HG02943 (cell line): ENCODE data around the gene SELP.

Experiments used
- ATAC-seq: cut with Tn5 transposase; IDR thresholded peaks from one replicate; pipeline ENCODE4 v1.9.1; 2021; ENCODE audit warnings: mild to moderate bottlenecking, low read depth, moderate library complexity; ENCODE audit not compliant: unreplicated experiment

SELP gene

GRCh38 chr1:169577981-169578738, 51.8 kb downstream of the SELP start:
- no peak for ATAC-seq

GRCh38 chr1:169576935-169577331, 53.0 kb downstream of the SELP start:
- ATAC-seq, result no peak

- no peak for ATAC-seq
These were observed 53.5 kb downstream of the SELP start for GRCh38 chr1:169576241-169576934.

GRCh38 chr1:169574336-169574735, 55.6 kb downstream of the SELP start:
- ATAC-seq, result no peak

DNA sequence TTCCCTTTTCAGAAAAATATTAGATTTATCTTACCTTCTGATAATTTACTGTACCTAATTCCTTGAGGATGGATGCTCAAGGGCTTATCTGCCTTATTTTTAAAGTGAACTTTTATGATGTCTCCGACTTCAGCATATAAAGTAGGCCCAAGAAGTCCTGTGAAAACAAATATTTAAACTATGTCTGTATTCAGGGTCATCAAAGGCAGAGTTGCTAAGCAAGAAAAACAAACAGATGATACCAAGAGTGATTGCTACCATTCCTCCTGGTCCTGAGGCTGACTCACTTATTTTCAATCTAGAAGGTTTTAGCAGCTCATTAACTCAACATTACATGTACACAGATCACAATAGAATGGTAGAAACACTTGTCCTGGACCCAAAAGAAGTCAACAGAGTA, 57.7 kb downstream of the SELP start:
- ATAC-seq, result no peak

DNA sequence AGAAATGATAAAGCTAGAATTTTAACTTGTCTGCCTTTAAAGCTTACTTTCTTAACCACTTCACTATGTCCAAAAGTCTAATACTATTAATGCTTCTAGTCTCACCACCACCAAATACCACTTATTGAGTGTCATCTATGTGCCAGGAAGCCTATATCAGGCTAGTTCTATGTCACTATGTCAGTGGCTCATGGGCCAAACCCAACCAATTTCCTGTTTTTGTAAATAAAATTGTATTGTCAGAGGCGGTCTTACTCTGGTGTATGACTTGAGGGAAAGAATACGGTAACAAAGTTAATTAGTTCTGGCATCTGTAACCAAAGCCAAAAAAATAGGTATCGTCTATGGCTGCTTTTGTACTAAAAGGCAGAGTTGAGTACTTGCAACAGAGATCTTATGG, 58.5 kb downstream of the SELP start:
- no peak for ATAC-seq

GRCh38 chr1:169570172-169570574, 59.8 kb downstream of the SELP start:
- ATAC-seq, result no peak

DNA sequence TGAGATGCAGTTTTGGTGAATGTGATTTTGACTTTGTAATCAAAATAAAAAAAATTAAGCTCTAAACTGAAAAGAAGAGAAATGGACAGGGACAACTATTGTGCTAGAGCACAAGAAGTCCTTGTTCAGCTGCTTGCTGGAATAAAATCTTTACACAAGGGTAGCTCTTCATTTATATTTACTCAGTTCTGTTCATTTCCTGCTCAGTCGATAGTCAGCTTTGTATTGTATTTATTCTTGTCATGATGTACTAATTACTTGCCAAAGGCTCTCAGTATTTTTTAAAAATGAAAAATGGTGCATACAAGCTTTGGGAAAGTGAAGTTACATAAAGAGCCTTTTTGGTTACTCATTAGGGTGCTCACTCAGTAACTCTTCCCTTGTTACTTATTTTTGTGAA, 61.4 kb downstream of the SELP start:
- ATAC-seq, result no peak

- no peak for ATAC-seq
These were observed 64.3 kb downstream of the SELP start for GRCh38 chr1:169565335-169566271.

- no peak for ATAC-seq
These were observed 66.3 kb downstream of the SELP start for GRCh38 chr1:169563650-169564049.

DNA sequence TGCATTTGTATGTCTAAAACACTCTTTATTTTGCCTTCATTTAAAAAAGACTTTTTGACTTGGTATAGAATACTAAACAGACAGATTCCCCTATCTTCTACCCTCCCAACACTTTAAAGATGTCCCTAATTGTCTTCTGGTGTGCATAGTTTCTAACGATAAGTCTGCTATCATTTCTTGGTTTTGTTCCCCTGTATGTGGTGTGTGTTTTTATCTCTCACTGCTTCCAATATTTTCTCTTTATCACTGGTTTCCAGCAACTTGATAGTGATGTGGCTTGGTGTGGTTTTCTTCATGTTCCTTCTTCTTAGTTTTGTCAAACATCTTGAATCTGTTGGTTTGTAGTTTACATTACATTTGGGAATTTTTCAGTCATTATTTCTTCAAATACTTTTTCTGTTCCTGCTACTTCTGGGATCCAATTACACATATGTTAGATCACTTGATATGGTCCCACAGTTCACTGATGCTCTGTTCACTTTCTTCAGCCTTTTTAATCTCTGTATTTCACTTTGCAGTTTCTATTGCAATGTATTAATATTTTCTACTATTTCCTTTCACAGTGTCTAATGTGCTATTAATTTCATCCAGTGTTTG, 66.8 kb downstream of the SELP start:
- ATAC-seq, result no peak

DNA sequence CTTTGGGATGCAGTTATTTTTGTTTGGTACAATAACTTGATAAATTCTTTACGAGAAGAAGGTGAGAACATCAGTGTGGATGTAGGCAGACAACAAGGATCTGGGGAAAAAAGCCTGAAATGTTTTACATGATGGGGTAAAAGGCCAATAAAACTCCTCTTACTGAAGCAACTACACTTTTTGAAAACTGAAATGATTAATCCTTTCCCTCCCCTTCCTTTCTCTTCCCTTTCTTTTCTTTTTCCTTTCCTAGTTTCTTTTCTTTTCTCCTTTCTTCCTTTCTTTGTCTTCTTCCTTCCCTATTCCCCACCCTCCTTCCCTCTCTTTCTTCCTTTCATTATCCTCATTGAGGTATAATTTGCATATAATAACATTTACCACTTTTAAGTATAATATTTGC, 68.2 kb downstream of the SELP start:
- ATAC-seq, result no peak

DNA sequence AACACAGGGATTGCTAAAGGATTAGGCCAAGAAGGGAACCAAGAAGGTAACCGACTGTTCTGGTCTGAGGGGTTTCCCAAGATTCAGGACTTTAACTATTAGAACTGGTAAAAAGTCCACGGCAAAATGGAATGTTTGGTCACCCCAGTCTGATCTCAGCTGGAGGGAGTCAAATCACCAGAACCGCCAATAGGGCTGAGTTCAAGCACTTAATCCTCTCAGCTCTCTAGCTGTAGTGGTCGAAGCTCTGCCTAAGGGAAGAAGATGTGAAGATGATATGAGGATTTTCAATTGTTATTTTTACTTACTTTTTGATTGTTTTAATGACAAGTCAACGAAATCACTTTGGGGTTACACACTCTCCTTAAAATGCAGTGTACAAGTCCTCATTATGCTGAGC, 72.8 kb downstream of the SELP start:
- no peak for ATAC-seq

GRCh38 chr1:169550294-169550693, 79.6 kb downstream of the SELP start:
- no peak for ATAC-seq

GRCh38 chr1:169548282-169548681, 81.6 kb downstream of the SELP start:
- ATAC-seq, result no peak

- peak; percentile 59 for ATAC-seq
These were observed 83.6 kb downstream of the SELP start for GRCh38 chr1:169546087-169546995.

- ATAC-seq, result no peak
These were observed 84.5 kb downstream of the SELP start for GRCh38 chr1:169545472-169545871.

DNA sequence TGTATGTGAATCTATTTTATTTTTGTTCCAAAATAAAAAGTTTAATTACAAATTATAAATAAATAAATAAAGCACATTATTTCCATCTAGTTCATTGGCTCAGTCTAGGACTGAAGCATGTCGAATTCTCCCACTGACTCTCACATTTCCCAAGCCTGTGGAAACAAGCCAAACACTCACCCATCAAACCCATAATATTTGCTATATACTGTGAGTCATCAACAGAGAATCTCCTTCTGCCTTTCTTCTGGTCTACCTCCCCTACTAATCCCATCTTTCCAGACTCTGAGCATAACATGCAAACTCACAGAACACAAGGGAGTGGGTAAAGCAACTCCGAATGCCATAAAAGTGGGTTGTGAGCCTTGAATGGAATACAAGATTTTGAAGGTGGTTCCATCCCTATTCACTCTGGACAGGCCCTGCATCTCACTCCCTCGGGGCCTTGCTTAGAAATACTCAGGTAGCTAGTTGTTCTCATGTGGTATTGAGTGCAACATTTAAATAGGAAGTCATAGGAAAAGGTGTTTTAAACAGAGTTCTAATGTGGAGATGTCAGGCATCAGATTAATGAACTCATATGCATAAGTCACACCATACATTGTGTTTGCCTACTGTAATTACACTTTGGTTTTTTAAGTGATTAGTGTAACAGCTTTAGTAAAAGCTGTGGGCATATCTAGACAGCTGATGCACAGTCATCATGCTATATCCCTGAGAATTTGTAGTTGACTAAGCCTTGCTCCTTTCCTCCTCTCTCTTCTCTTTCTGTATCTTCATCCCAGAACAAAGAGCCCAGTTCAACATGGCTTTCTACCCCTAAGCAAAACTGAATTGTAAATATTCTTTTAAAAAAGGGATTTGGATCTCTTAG, 90.7 kb downstream of the SELP start:
- no peak for ATAC-seq
